GM12878 (cell line): ENCODE data around the gene NPAS2.

Source experiments
- CTCF ChIP-seq, 3 experiments: IDR thresholded peaks in 2 of 3; conservative IDR thresholded peaks in 1 of 3; 2 replicates each; pipeline ENCODE4 v1.5.1; 2011; ENCODE audit warnings: low read depth in 3 of 3, low read length in 3 of 3, mild to moderate bottlenecking in 3 of 3, control low read depth in 2 of 3, moderate library complexity in 2 of 3, inconsistent platforms in 1 of 3, mixed read lengths in 1 of 3; ENCODE audit not compliant: control insufficient read depth in 2 of 3, insufficient read depth in 1 of 3; ENCODE audit errors: extremely low read depth in 1 of 3
- ETV6 ChIP-seq, 2 experiments: fragments of 450-650 bp in 1 of 2; IDR thresholded peaks in 1 of 2; conservative IDR thresholded peaks in 1 of 2; 2 replicates each; pipeline ENCODE4 v1.6.1; 2014; ENCODE audit warnings: antibody characterized with exemption in 1 of 2, borderline replicate concordance in 1 of 2, low read depth in 1 of 2, mild to moderate bottlenecking in 1 of 2, moderate library complexity in 1 of 2
- EZH2 ChIP-seq: IDR thresholded peaks from 2 replicates; pipeline ENCODE4 v1.6.1; 2012; ENCODE audit warnings: low read depth, mild to moderate bottlenecking, control low read depth, inconsistent platforms, low read length, borderline replicate concordance; ENCODE audit not compliant: control insufficient read depth
- POLR2A ChIP-seq: IDR thresholded peaks from 2 replicates; pipeline ENCODE4 v1.6.1; 2011; ENCODE audit warnings: low read depth, mild to moderate bottlenecking, low read length
- SP1 ChIP-seq: IDR thresholded peaks from one replicate; pipeline ENCODE4 v1.6.1; 2011; ENCODE audit warnings: low read depth, low read length
- ZNF274 ChIP-seq: IDR thresholded peaks from one replicate; pipeline ENCODE4 v1.8.0; 2011; ENCODE audit not compliant: insufficient read length, insufficient read depth
- TF ChIP-seq, protein P1 (sequence below): fragments of 450-650 bp; IDR thresholded peaks from 2 replicates; pipeline ENCODE4 v1.6.1; 2017; ENCODE audit warnings: antibody characterized with exemption, mild to moderate bottlenecking, moderate library complexity

DNA sequence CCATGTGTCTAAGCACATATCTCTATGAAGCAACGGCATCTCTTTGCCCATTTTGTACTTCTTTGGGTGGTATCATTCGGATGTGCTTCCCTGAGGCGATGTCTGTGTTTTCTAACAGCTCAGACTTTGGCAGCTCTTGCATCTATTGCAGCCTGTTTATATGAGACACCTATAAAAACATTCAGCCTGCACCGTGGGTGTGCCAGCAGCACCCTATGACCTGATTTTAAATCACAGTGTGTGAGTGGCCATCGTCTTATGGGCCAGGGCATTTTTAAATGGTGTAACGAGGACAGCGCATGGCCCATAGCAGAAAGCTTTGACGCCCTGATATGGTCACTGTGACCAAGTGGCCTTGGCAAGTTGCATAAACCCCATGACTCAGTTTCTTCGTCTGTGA is 12.9 kb downstream of the NPAS2 start:
- no peak for TF ChIP-seq SP1
- no peak for TF ChIP-seq POLR2A
- no peak for TF ChIP-seq EZH2
- TF ChIP-seq CTCF (IDR thresholded peaks at IDR 0.05 in 2 of 3, conservative IDR thresholded peaks at IDR 0.05 in 1 of 3; ENCODE audit: control insufficient read depth in 2 of 3, extremely low read depth in 1 of 3, insufficient read depth in 1 of 3, low read depth in 3 of 3, low read length in 3 of 3): no peak
- no peak for TF ChIP-seq ZNF274
- TF ChIP-seq, protein P1, sequence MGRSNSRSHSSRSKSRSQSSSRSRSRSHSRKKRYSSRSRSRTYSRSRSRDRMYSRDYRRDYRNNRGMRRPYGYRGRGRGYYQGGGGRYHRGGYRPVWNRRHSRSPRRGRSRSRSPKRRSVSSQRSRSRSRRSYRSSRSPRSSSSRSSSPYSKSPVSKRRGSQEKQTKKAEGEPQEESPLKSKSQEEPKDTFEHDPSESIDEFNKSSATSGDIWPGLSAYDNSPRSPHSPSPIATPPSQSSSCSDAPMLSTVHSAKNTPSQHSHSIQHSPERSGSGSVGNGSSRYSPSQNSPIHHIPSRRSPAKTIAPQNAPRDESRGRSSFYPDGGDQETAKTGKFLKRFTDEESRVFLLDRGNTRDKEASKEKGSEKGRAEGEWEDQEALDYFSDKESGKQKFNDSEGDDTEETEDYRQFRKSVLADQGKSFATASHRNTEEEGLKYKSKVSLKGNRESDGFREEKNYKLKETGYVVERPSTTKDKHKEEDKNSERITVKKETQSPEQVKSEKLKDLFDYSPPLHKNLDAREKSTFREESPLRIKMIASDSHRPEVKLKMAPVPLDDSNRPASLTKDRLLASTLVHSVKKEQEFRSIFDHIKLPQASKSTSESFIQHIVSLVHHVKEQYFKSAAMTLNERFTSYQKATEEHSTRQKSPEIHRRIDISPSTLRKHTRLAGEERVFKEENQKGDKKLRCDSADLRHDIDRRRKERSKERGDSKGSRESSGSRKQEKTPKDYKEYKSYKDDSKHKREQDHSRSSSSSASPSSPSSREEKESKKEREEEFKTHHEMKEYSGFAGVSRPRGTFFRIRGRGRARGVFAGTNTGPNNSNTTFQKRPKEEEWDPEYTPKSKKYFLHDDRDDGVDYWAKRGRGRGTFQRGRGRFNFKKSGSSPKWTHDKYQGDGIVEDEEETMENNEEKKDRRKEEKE: no peak
- TF ChIP-seq ETV6 (conservative IDR thresholded peaks at IDR 0.05 in 1 of 2, IDR thresholded peaks at IDR 0.05 in 1 of 2; ENCODE audit: borderline replicate concordance in 1 of 2, low read depth in 1 of 2): no peak
